ENCODE results near the gene DOK6. TPM values are rescaled to one million over a fixed set of nuclear protein-coding genes. Genes with fewer than 3 reads are reported as not detected.

The DOK6 gene
- total and polyA plus RNA-seq, 2 experiments from 2014 or later, result 0.29 to 0.42 TPM

GRCh38 chr18:69495841-69496533 lies 95.3 kb downstream of the DOK6 start:
- TF ChIP-seq ZNF462 (CRISPR knock-in tag; IDR thresholded peaks at IDR 0.05), result no peak
- H3K36me3 ChIP-seq (ENCODE audit: insufficient read depth), result no peaks in the 10 kb centered on the region
- H3F3A ChIP-seq (replicated peaks; ENCODE audit: low read depth), result no peaks in the 10 kb centered on the region
- peaks cover 13% of the 10 kb centered on the region for H3K9me3 Mint-ChIP-seq
- H3K36me3 Mint-ChIP-seq (ENCODE audit: low read depth), result peaks cover 7% of the 10 kb centered on the region
- ATAC-seq, result no peak
- no peak for DNase-seq (ENCODE audit: low spot score)
- H3K27ac ChIP-seq (ENCODE audit: low read depth), result no peak overlapping the region
- H3K4me3 Mint-ChIP-seq, result no peak overlapping the region
- H3K4me1 Mint-ChIP-seq, result no peaks in the 10 kb centered on the region
- H3K9me2 ChIP-seq (ENCODE audit: insufficient read depth), result no peaks in the 10 kb centered on the region
- no peaks in the 10 kb centered on the region for H4K20me1 ChIP-seq (replicated peaks; ENCODE audit: insufficient read depth)
- no peak overlapping the region for H2AFZ ChIP-seq
- H3K4me3 ChIP-seq, result no peak overlapping the region
- H3K27ac Mint-ChIP-seq, result no peak overlapping the region
- H3K27me3 ChIP-seq (ENCODE audit: insufficient read depth), result no peaks in the 10 kb centered on the region
- H3K4me2 ChIP-seq, result no peak overlapping the region
- no peaks in the 10 kb centered on the region for H3K27me3 Mint-ChIP-seq (ENCODE audit: insufficient read depth, low read depth, poor library complexity)
- H3K79me2 ChIP-seq (replicated peaks; ENCODE audit: insufficient read depth), result no peaks in the 10 kb centered on the region
- H3K4me1 ChIP-seq (ENCODE audit: insufficient read depth), result no peaks in the 10 kb centered on the region

GRCh38 chr18:69518989-69519388 lies 118.3 kb downstream of the DOK6 start:
- no peak for ATAC-seq
- TF ChIP-seq POLR2AphosphoS5 (IDR thresholded peaks at IDR 0.05; ENCODE audit: low read depth) (no peak), NANOG (IDR thresholded peaks at IDR 0.05; ENCODE audit: borderline replicate concordance) (no peak), ETS1 (IDR thresholded peaks at IDR 0.05) (no peak), REST (IDR thresholded peaks at IDR 0.05; ENCODE audit: unreplicated experiment) (no peak), EZH2phosphoT487 (IDR thresholded peaks at IDR 0.05; ENCODE audit: unreplicated experiment) (no peak), JUNB (IDR thresholded peaks at IDR 0.05; ENCODE audit: unreplicated experiment) (no peak), CTCF (conservative IDR thresholded peaks at IDR 0.05; ENCODE audit: low read depth in 2 of 2) (no peak), CREB1 (CRISPR knock-in tag; IDR thresholded peaks at IDR 0.05; ENCODE audit: low read depth) (no peak)

More at GRCh38 chr18:69518989-69519388, 118.3 kb downstream of the DOK6 start:
- no peak overlapping the region for H3K4me3 ChIP-seq
- H3K9me2 ChIP-seq (ENCODE audit: insufficient read depth), result no peaks in the 10 kb centered on the region
- Mint-ChIP-seq H3K27me3 (ENCODE audit: insufficient read depth, low read depth, poor library complexity) (no peaks in the 10 kb centered on the region), H3K4me1 (no peaks in the 10 kb centered on the region), H3K36me3 (ENCODE audit: low read depth) (no peaks in the 10 kb centered on the region), H3K27ac (no peak overlapping the region), H3K4me3 (no peak overlapping the region), H3K9me3 (no peaks in the 10 kb centered on the region; the same call in 2 of the 3 replicates)
- H3K4me2 ChIP-seq, result no peak overlapping the region
- DNase-seq (ENCODE audit: low spot score), result no peak
- H2AFZ ChIP-seq, result no peak overlapping the region
- H3K27me3 ChIP-seq (ENCODE audit: insufficient read depth), result no peaks in the 10 kb centered on the region
- no peaks in the 10 kb centered on the region for H3K36me3 ChIP-seq (ENCODE audit: insufficient read depth)
- H3F3A ChIP-seq (replicated peaks; ENCODE audit: low read depth), result no peaks in the 10 kb centered on the region
- no peaks in the 10 kb centered on the region for H4K20me1 ChIP-seq (replicated peaks; ENCODE audit: insufficient read depth)
- no peaks in the 10 kb centered on the region for H3K4me1 ChIP-seq (ENCODE audit: insufficient read depth)
- no peak overlapping the region for H3K27ac ChIP-seq (ENCODE audit: low read depth)
- H3K79me2 ChIP-seq (replicated peaks; ENCODE audit: insufficient read depth), result no peaks in the 10 kb centered on the region
